ENCODE measurements around the gene FLNB.

FLNB gene

GRCh38 chr3:57967590-57967989 lies 40.6 kb upstream of the FLNB start:
- H3K27me3 ChIP-seq (ENCODE audit: insufficient read depth, poor library complexity, severe bottlenecking): no peaks in the 10 kb centered on the region
- H3K4me1 ChIP-seq (ENCODE audit: insufficient read depth, poor library complexity, severe bottlenecking): peaks cover 38% of the 10 kb centered on the region
- no peaks in the 10 kb centered on the region for H3K9me3 ChIP-seq (ENCODE audit: severe bottlenecking)
- H3K36me3 ChIP-seq (ENCODE audit: low read depth): no peaks in the 10 kb centered on the region
- no peak for TF ChIP-seq CTCF (IDR thresholded peaks at IDR 0.05; ENCODE audit: poor library complexity, severe bottlenecking)
- H3K4me3 ChIP-seq (ENCODE audit: severe bottlenecking): no peak overlapping the region
- ATAC-seq (ENCODE audit: low read depth) (no peak), DNase-seq (ENCODE audit: low spot score) (no peak)
- peak overlapping the region; percentile 99 for H3K27ac ChIP-seq (ENCODE audit: poor library complexity, severe bottlenecking)

GRCh38 chr3:57968501-57968900 lies 39.7 kb upstream of the FLNB start:
- ATAC-seq (ENCODE audit: low read depth): no peak
- H3K9me3 ChIP-seq (ENCODE audit: severe bottlenecking): no peaks in the 10 kb centered on the region
- TF ChIP-seq CTCF (IDR thresholded peaks at IDR 0.05; ENCODE audit: poor library complexity, severe bottlenecking): no peak
- H3K4me1 ChIP-seq (ENCODE audit: insufficient read depth, poor library complexity, severe bottlenecking): peaks cover 47% of the 10 kb centered on the region
- H3K27ac ChIP-seq (ENCODE audit: poor library complexity, severe bottlenecking): peak overlapping the region; percentile 99
- DNase-seq (ENCODE audit: low spot score): no peak
- no peaks in the 10 kb centered on the region for H3K36me3 ChIP-seq (ENCODE audit: low read depth)
- H3K27me3 ChIP-seq (ENCODE audit: insufficient read depth, poor library complexity, severe bottlenecking): no peaks in the 10 kb centered on the region
- no peak overlapping the region for H3K4me3 ChIP-seq (ENCODE audit: severe bottlenecking)

GRCh38 chr3:57971975-57972374 lies 36.2 kb upstream of the FLNB start:
- Histone ChIP-seq H3K27me3 (ENCODE audit: insufficient read depth, poor library complexity, severe bottlenecking) (no peaks in the 10 kb centered on the region), H3K4me3 (ENCODE audit: severe bottlenecking) (no peak overlapping the region), H3K4me1 (ENCODE audit: insufficient read depth, poor library complexity, severe bottlenecking) (peaks cover 71% of the 10 kb centered on the region), H3K27ac (ENCODE audit: poor library complexity, severe bottlenecking) (peak overlapping the region; percentile 99), H3K9me3 (ENCODE audit: severe bottlenecking) (no peaks in the 10 kb centered on the region), H3K36me3 (ENCODE audit: low read depth) (no peaks in the 10 kb centered on the region)
- TF ChIP-seq CTCF (IDR thresholded peaks at IDR 0.05; ENCODE audit: poor library complexity, severe bottlenecking): no peak
- ATAC-seq (ENCODE audit: low read depth) (peak; percentile 4), DNase-seq (ENCODE audit: low spot score) (peak; percentile 88)

GRCh38 chr3:57972531-57973111 lies 35.6 kb upstream of the FLNB start:
- peaks cover 78% of the 10 kb centered on the region for H3K4me1 ChIP-seq (ENCODE audit: insufficient read depth, poor library complexity, severe bottlenecking)
- H3K36me3 ChIP-seq (ENCODE audit: low read depth): no peaks in the 10 kb centered on the region
- H3K4me3 ChIP-seq (ENCODE audit: severe bottlenecking): no peak overlapping the region
- DNase-seq (ENCODE audit: low spot score) (peak; percentile 76), ATAC-seq (ENCODE audit: low read depth) (peak; percentile 37)
- H3K27ac ChIP-seq (ENCODE audit: poor library complexity, severe bottlenecking): peak overlapping the region; percentile 99
- H3K9me3 ChIP-seq (ENCODE audit: severe bottlenecking): no peaks in the 10 kb centered on the region
- no peaks in the 10 kb centered on the region for H3K27me3 ChIP-seq (ENCODE audit: insufficient read depth, poor library complexity, severe bottlenecking)
- TF ChIP-seq CTCF (IDR thresholded peaks at IDR 0.05; ENCODE audit: poor library complexity, severe bottlenecking): no peak

- Histone ChIP-seq H3K9me3 (ENCODE audit: severe bottlenecking) (no peaks in the 10 kb centered on the region), H3K27me3 (ENCODE audit: insufficient read depth, poor library complexity, severe bottlenecking) (no peaks in the 10 kb centered on the region), H3K4me1 (ENCODE audit: insufficient read depth, poor library complexity, severe bottlenecking) (peaks cover 86% of the 10 kb centered on the region), H3K36me3 (ENCODE audit: low read depth) (no peaks in the 10 kb centered on the region), H3K4me3 (ENCODE audit: severe bottlenecking) (no peak overlapping the region), H3K27ac (ENCODE audit: poor library complexity, severe bottlenecking) (peak overlapping the region; percentile 99)
- no peak for TF ChIP-seq CTCF (IDR thresholded peaks at IDR 0.05; ENCODE audit: poor library complexity, severe bottlenecking)
- ATAC-seq (ENCODE audit: low read depth) (no peak), DNase-seq (ENCODE audit: low spot score) (no peak)
These were observed 34.3 kb upstream of the FLNB start for GRCh38 chr3:57973715-57974477.
